GM21576 (cell line): ENCODE data around the gene FRMD5.

Experiments used
- ATAC-seq: cut with Tn5 transposase; IDR thresholded peaks from one replicate; pipeline ENCODE4 v1.9.1; 2021; ENCODE audit warnings: mild to moderate bottlenecking, moderate library complexity; ENCODE audit not compliant: unreplicated experiment

Gene FRMD5

GRCh38 chr15:44097552-44097951 lies 97.5 kb downstream of the FRMD5 start:
- no peak for ATAC-seq

GRCh38 chr15:44096596-44096995 lies 98.5 kb downstream of the FRMD5 start:
- no peak for ATAC-seq

- ATAC-seq: no peak
Observed at GRCh38 chr15:44094781-44095180, 100.3 kb downstream of the FRMD5 start.

- ATAC-seq: no peak
Observed at GRCh38 chr15:44093836-44094235, 101.2 kb downstream of the FRMD5 start.

GRCh38 chr15:44092221-44092620 lies 102.8 kb downstream of the FRMD5 start:
- ATAC-seq: no peak

- ATAC-seq: no peak
Observed at GRCh38 chr15:44087578-44088465, 107.2 kb downstream of the FRMD5 start.

GRCh38 chr15:44084770-44085169 lies 110.3 kb downstream of the FRMD5 start:
- ATAC-seq: no peak

GRCh38 chr15:44084171-44084570 lies 110.9 kb downstream of the FRMD5 start:
- no peak for ATAC-seq

GRCh38 chr15:44082558-44083157 lies 112.4 kb downstream of the FRMD5 start:
- no peak for ATAC-seq

- ATAC-seq: no peak
Observed at GRCh38 chr15:44081026-44082013, 113.8 kb downstream of the FRMD5 start.

GRCh38 chr15:44075535-44075934 lies 119.5 kb downstream of the FRMD5 start:
- no peak for ATAC-seq

- ATAC-seq: no peak
Observed at GRCh38 chr15:44069489-44069888, 125.6 kb downstream of the FRMD5 start.

GRCh38 chr15:44068347-44068746 lies 126.7 kb downstream of the FRMD5 start:
- ATAC-seq: no peak

GRCh38 chr15:44066211-44066827 lies 128.8 kb downstream of the FRMD5 start:
- ATAC-seq: no peak

GRCh38 chr15:44064706-44065105 lies 130.4 kb downstream of the FRMD5 start:
- no peak for ATAC-seq

GRCh38 chr15:44058126-44058525 lies 136.9 kb downstream of the FRMD5 start:
- ATAC-seq: no peak

- ATAC-seq: no peak
Observed at GRCh38 chr15:44045661-44046060, 149.4 kb downstream of the FRMD5 start.

- no peak for ATAC-seq
Observed at GRCh38 chr15:44045217-44045616, 149.9 kb downstream of the FRMD5 start.

GRCh38 chr15:44038755-44039191 lies 156.3 kb downstream of the FRMD5 start:
- no peak for ATAC-seq

- ATAC-seq: no peak
Observed at GRCh38 chr15:44035781-44036699, 159.0 kb downstream of the FRMD5 start.
